Measurements from ENCODE around the gene PDCD7.
A peak's percentile ranks its signal among the peaks of the same experiment; 100 is the strongest.
"Not testable (repeated sequence)": the region's sequence is repeated elsewhere in the genome, so short reads cannot be mapped to it uniquely, and the experiment has no call there.

The PDCD7 gene, protein sequence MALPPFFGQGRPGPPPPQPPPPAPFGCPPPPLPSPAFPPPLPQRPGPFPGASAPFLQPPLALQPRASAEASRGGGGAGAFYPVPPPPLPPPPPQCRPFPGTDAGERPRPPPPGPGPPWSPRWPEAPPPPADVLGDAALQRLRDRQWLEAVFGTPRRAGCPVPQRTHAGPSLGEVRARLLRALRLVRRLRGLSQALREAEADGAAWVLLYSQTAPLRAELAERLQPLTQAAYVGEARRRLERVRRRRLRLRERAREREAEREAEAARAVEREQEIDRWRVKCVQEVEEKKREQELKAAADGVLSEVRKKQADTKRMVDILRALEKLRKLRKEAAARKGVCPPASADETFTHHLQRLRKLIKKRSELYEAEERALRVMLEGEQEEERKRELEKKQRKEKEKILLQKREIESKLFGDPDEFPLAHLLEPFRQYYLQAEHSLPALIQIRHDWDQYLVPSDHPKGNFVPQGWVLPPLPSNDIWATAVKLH

GRCh38 chr15:65133548-65134200, at the start of gene PDCD7:
Gene PDCD7, minus strand, starts transcription at chr15:65133808. Its CDS starts 27 bp downstream, at chr15:65133781.
- peaks cover 23 to 46% (median 40%) of the 10 kb centered on the region in 11 experiments; a peak in 20 of 22 replicates for H4K20me1 ChIP-seq
- peak within 1 kb of the TSS; percentile 75 to 99 (median 94) for H3K4me2 ChIP-seq
- TF ChIP-seq Cebpa-rat (IDR thresholded peaks at IDR 0.05) = no peak
- H3K4me1 ChIP-seq = peaks cover 18 to 33% (median 29%) of the 10 kb centered on the region in 10 experiments
- H3K4me3 ChIP-seq = peak within 1 kb of the TSS; percentile 76 to 97 (median 94)
- peaks cover 24 to 42% (median 33%) of the 10 kb centered on the region in 11 experiments for H3K36me3 ChIP-seq
- peak within 1 kb of the TSS; percentile 74 to 96 (median 91) for H3K27ac ChIP-seq
- no peaks in the 10 kb centered on the region for H3K27me3 ChIP-seq
- peak within 1 kb of the TSS; percentile 89 to 98 (median 91) for H3K9ac ChIP-seq
- H3K9me3 ChIP-seq (replicated peaks in 1 of 11) = peaks cover 27 to 34% (median 29%) of the 10 kb centered on the region in 11 experiments

- peaks cover 31 to 56% (median 45%) of the 10 kb centered on the region in 11 experiments for H3K36me3 ChIP-seq
- peak overlapping the region; percentile 93 to 99 (median 97); a peak in 20 of 22 replicates for H3K9ac ChIP-seq
- H3K4me3 ChIP-seq = peak overlapping the region; percentile 83 to 98 (median 93); a peak in 17 of 20 replicates
- H3K9me3 ChIP-seq (replicated peaks in 1 of 11) = no peaks in the 10 kb centered on the region
- no peaks in the 10 kb centered on the region for H3K27me3 ChIP-seq
- peak overlapping the region; percentile 78 to 93 (median 87) for H3K4me2 ChIP-seq
- peaks cover 23 to 33% (median 27%) of the 10 kb centered on the region in 10 experiments for H3K4me1 ChIP-seq
- H3K27ac ChIP-seq = peak overlapping the region in 10 of 11 experiments; percentile 25 to 98 (median 94); a peak in 11 of 22 replicates
- H4K20me1 ChIP-seq = peaks cover 36 to 64% (median 55%) of the 10 kb centered on the region in 11 experiments; a peak in 19 of 22 replicates
- no peak for TF ChIP-seq Cebpa-rat (IDR thresholded peaks at IDR 0.05)
These were observed 48.9 kb upstream of the PDCD7 start for GRCh38 chr15:65182538-65182937.

DNA sequence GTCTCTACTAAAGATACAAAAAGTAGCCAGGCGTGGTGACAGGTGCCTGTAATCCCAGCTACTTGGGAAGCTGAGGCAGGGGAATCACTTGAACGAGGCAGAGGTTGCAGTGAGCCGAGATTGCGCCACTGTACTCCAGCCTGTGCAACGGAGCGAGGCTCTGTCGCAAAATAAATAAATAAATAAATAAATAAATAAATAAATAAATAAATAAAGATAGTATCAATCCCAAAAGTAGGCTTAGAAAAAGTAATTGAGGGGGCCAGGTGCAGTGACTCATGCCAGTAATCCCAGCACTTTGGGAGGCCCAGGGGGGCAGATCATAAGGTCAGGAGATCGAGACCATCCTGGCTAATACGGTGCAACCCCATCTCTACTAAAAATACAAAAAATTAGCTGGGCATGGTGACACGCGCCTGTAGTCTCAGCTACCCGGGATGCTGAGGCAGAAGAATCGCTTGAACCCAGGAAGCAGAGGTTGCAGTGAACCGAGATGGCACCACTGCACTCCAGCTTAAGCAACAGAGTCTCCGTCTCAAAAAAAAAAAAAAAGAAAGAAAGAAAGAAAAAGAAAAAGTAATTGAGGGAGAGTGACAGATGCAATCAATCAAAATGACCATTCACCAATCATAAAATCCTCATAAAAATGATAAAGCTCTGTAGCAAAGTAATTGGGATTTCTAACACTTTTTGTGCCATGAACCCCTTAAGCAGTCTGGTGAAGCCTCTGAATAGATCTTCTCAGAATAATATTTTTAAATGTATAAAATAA, 48.2 kb upstream of the PDCD7 start:
- not testable (repeated sequence) for H3K9me3 ChIP-seq (replicated peaks in 1 of 11); H3K4me3 ChIP-seq; H3K27me3 ChIP-seq; H3K27ac ChIP-seq
- Histone ChIP-seq H3K36me3 (peaks cover 39 to 64% (median 53%) of the 10 kb centered on the region in 11 experiments), H4K20me1 (peaks cover 36 to 71% (median 58%) of the 10 kb centered on the region in 11 experiments; a peak in 19 of 22 replicates), H3K4me1 (peaks cover 23 to 33% (median 27%) of the 10 kb centered on the region in 10 experiments), H3K4me2 (peak overlapping the region; percentile 14 to 93 (median 81); a peak in 18 of 22 replicates), H3K9ac (peak overlapping the region in 2 of 11 experiments; percentile 16 to 97; a peak in 3 of 22 replicates)

- TF ChIP-seq Cebpa-rat (IDR thresholded peaks at IDR 0.05) = no peak
- no peak overlapping the region for H3K27ac ChIP-seq
- H3K4me2 ChIP-seq = no peak overlapping the region
- no peak overlapping the region for H3K4me3 ChIP-seq
- H3K36me3 ChIP-seq = peaks cover 55 to 80% (median 69%) of the 10 kb centered on the region in 11 experiments
- H3K4me1 ChIP-seq = peaks cover 16 to 26% (median 20%) of the 10 kb centered on the region in 10 experiments
- H3K27me3 ChIP-seq = no peaks in the 10 kb centered on the region
- H4K20me1 ChIP-seq = peaks cover 43 to 87% (median 73%) of the 10 kb centered on the region in 11 experiments; a peak in 21 of 22 replicates
- no peaks in the 10 kb centered on the region for H3K9me3 ChIP-seq (replicated peaks in 1 of 11)
- H3K9ac ChIP-seq = no peak overlapping the region
These were observed 46.6 kb upstream of the PDCD7 start for GRCh38 chr15:65180167-65180566.

DNA sequence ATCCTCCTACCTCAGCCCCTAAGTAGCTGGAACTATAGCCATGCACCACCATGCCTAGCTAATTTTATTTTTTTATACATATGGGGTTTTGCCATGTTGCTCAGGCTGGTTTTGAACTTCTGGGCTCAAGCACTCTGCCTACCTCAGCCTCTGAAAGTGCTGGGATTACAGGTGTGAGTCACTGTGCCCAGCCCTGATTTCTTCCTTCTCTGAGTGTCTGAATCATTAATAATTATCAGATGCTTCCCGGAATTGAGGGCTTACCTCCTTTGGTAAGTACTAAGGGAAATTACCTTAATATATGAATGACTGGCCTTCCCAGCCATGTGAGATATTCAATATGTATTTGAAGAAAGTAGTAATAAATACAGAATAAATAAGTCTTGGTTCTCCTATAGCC, 44.3 kb upstream of the PDCD7 start:
- Histone ChIP-seq H3K9me3 (replicated peaks in 1 of 11) (no peaks in the 10 kb centered on the region), H3K9ac (no peak overlapping the region), H3K27me3 (no peaks in the 10 kb centered on the region), H3K4me1 (peaks cover 11 to 24% (median 19%) of the 10 kb centered on the region in 10 experiments), H3K27ac (no peak overlapping the region), H3K4me2 (no peak overlapping the region), H4K20me1 (peaks cover 51 to 99% (median 85%) of the 10 kb centered on the region in 11 experiments; a peak in 21 of 22 replicates), H3K4me3 (no peak overlapping the region), H3K36me3 (peaks cover 76 to 100% (median 91%) of the 10 kb centered on the region in 11 experiments)
- TF ChIP-seq Cebpa-rat (IDR thresholded peaks at IDR 0.05) = no peak

DNA sequence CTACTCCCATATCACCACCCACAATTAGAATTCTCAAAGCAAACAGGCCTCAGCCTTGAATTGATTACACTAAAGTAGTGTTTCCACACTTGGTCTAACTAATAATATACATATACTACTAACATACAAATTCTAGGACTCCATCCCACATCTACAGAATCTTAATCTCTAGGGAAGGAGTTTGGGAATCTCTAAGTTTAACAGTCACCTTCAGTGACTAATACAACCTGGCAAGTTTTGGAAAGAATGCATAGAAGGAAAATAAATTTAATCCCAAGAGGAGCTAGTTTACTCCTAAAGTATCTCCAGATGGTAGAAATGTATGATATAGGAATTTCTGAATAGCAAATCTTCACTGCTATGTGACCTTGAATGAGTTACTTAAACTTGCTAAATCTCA, 42.4 kb upstream of the PDCD7 start:
- Histone ChIP-seq H3K27ac (no peak overlapping the region), H3K36me3 (peaks cover 86 to 100% (median 99%) of the 10 kb centered on the region in 11 experiments)
- no peak for TF ChIP-seq Cebpa-rat (IDR thresholded peaks at IDR 0.05)

DNA sequence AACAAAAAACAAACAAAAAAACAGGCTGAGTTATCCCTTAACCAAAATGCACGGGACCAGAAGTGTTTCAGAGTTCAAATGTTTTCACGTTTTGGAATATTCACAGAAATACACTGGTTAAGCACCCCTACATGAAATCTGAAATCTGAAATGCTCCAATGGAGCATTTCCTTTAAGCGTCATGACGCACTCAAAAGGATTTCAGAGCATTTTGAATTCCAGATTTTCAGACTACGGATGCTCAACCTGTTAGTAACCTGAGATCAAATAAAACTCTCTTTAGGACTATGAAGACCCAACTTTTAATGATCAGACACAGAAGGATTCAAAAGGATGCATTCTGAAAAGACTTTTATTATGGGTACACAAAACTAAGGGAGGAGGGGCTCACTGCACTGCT, 41.9 kb upstream of the PDCD7 start:
- H3K27me3 ChIP-seq = no peaks in the 10 kb centered on the region
- no peak overlapping the region for H3K4me3 ChIP-seq
- no peak overlapping the region for H3K4me2 ChIP-seq
- H4K20me1 ChIP-seq = peaks cover 35 to 99% (median 81%) of the 10 kb centered on the region in 11 experiments; a peak in 20 of 22 replicates
- H3K9me3 ChIP-seq (replicated peaks in 1 of 11) = no peaks in the 10 kb centered on the region
- H3K4me1 ChIP-seq = peaks cover 0 to 12% (median 7%) of the 10 kb centered on the region in 10 experiments; a peak in 13 of 20 replicates
- H3K9ac ChIP-seq = no peak overlapping the region
- H3K36me3 ChIP-seq = peaks cover 90 to 100% (median 99%) of the 10 kb centered on the region in 11 experiments
- no peak for TF ChIP-seq Cebpa-rat (IDR thresholded peaks at IDR 0.05)
- H3K27ac ChIP-seq = no peak overlapping the region

More for the DNA sequence above, 42.4 kb upstream of the PDCD7 start:
- Histone ChIP-seq H3K9me3 (replicated peaks in 1 of 11) (no peaks in the 10 kb centered on the region), H3K4me3 (no peak overlapping the region), H3K9ac (peak overlapping the region in 1 of 11 experiments; percentile 21; a peak in 1 of 22 replicates), H3K4me1 (peaks cover 0 to 12% (median 7%) of the 10 kb centered on the region in 10 experiments; a peak in 14 of 20 replicates), H4K20me1 (peaks cover 40 to 99% (median 82%) of the 10 kb centered on the region in 11 experiments; a peak in 20 of 22 replicates), H3K27me3 (no peaks in the 10 kb centered on the region), H3K4me2 (no peak overlapping the region)

GRCh38 chr15:65174509-65174908, 40.9 kb upstream of the PDCD7 start:
- Histone ChIP-seq H3K9ac (no peak overlapping the region), H3K4me2 (no peak overlapping the region), H3K27ac (no peak overlapping the region), H3K36me3 (peaks cover 98 to 100% (median 99%) of the 10 kb centered on the region in 11 experiments), H3K27me3 (no peaks in the 10 kb centered on the region), H3K4me3 (no peak overlapping the region), H3K9me3 (replicated peaks in 1 of 11) (no peaks in the 10 kb centered on the region), H3K4me1 (peaks cover 0 to 12% (median 7%) of the 10 kb centered on the region in 10 experiments; a peak in 13 of 20 replicates), H4K20me1 (peaks cover 29 to 99% (median 80%) of the 10 kb centered on the region in 11 experiments; a peak in 19 of 22 replicates)
- no peak for TF ChIP-seq Cebpa-rat (IDR thresholded peaks at IDR 0.05)

Measured in BLaER1 treated with 17β-estradiol and CSF1 and Interleukin-3, amounts not matched to agents 10 nM and 100 nM (cell line).